ENCODE measurements around the gene WNT9A. TPM values are rescaled to one million over a fixed set of nuclear protein-coding genes. Genes with fewer than 3 reads are reported as not detected.

The WNT9A gene
- polyA plus RNA-seq, 1 donor from 2014 or later, result 0.57 TPM

- Histone ChIP-seq H3K79me2 (replicated peaks; ENCODE audit: insufficient read depth, low read length) (no peaks in the 10 kb centered on the region), H3K4me3 (ENCODE audit: low read length) (no peak overlapping the region), H3K4me2 (ENCODE audit: low read length) (no peak overlapping the region), H3K9me3 (ENCODE audit: low read length) (peaks cover 6% of the 10 kb centered on the region), H4K20me1 (ENCODE audit: insufficient read depth) (no peaks in the 10 kb centered on the region), H3K9ac (ENCODE audit: low read length) (no peak overlapping the region), H3F3A (ENCODE audit: insufficient read depth, low read length, poor library complexity, severe bottlenecking) (no peaks in the 10 kb centered on the region), H3K9me2 (ENCODE audit: insufficient read depth, low read length) (no peaks in the 10 kb centered on the region), H2AFZ (ENCODE audit: low read depth, low read length) (no peak overlapping the region), H3K27ac (ENCODE audit: low read length) (no peak overlapping the region), H3K27me3 (ENCODE audit: insufficient read depth, low read depth, low read length) (peaks cover 9% of the 10 kb centered on the region), H3K36me3 (ENCODE audit: insufficient read depth, low read length) (no peaks in the 10 kb centered on the region)
- TF ChIP-seq EZH2 (IDR thresholded peaks at IDR 0.05; ENCODE audit: borderline replicate concordance, insufficient read depth, low read length, poor library complexity, severe bottlenecking) (no peak), CTCF (IDR thresholded peaks at IDR 0.05; ENCODE audit: poor library complexity, severe bottlenecking) (no peak), EP300 (conservative IDR thresholded peaks at IDR 0.05; ENCODE audit: poor library complexity, severe bottlenecking) (no peak), SMC3 (conservative IDR thresholded peaks at IDR 0.05; ENCODE audit: poor library complexity) (no peak), TAF1 (IDR thresholded peaks at IDR 0.05; ENCODE audit: low read depth) (no peak), MXI1 (conservative IDR thresholded peaks at IDR 0.05; ENCODE audit: poor library complexity, severe bottlenecking) (no peak), POLR2AphosphoS5 (IDR thresholded peaks at IDR 0.05) (no peak), RAD21 (conservative IDR thresholded peaks at IDR 0.05) (no peak)
- TF ChIP-seq, protein P1, sequence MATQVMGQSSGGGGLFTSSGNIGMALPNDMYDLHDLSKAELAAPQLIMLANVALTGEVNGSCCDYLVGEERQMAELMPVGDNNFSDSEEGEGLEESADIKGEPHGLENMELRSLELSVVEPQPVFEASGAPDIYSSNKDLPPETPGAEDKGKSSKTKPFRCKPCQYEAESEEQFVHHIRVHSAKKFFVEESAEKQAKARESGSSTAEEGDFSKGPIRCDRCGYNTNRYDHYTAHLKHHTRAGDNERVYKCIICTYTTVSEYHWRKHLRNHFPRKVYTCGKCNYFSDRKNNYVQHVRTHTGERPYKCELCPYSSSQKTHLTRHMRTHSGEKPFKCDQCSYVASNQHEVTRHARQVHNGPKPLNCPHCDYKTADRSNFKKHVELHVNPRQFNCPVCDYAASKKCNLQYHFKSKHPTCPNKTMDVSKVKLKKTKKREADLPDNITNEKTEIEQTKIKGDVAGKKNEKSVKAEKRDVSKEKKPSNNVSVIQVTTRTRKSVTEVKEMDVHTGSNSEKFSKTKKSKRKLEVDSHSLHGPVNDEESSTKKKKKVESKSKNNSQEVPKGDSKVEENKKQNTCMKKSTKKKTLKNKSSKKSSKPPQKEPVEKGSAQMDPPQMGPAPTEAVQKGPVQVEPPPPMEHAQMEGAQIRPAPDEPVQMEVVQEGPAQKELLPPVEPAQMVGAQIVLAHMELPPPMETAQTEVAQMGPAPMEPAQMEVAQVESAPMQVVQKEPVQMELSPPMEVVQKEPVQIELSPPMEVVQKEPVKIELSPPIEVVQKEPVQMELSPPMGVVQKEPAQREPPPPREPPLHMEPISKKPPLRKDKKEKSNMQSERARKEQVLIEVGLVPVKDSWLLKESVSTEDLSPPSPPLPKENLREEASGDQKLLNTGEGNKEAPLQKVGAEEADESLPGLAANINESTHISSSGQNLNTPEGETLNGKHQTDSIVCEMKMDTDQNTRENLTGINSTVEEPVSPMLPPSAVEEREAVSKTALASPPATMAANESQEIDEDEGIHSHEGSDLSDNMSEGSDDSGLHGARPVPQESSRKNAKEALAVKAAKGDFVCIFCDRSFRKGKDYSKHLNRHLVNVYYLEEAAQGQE (IDR thresholded peaks at IDR 0.05; ENCODE audit: borderline replicate concordance), result no peak
Observed at GRCh38 chr1:227953022-227953412, 5.3 kb upstream of the WNT9A start.

- no peaks in the 10 kb centered on the region for H3K36me3 ChIP-seq (ENCODE audit: insufficient read depth, low read length)
- H3K9ac ChIP-seq (ENCODE audit: low read length), result no peak overlapping the region
- no peak overlapping the region for H2AFZ ChIP-seq (ENCODE audit: low read depth, low read length)
- no peaks in the 10 kb centered on the region for H3K79me2 ChIP-seq (replicated peaks; ENCODE audit: insufficient read depth, low read length)
- peaks cover 10% of the 10 kb centered on the region for H3K27me3 ChIP-seq (ENCODE audit: insufficient read depth, low read depth, low read length)
- no peak overlapping the region for H3K27ac ChIP-seq (ENCODE audit: low read length)
- H3K4me3 ChIP-seq (ENCODE audit: low read length), result no peak overlapping the region
- H4K20me1 ChIP-seq (ENCODE audit: insufficient read depth), result no peaks in the 10 kb centered on the region
- TF ChIP-seq EP300 (conservative IDR thresholded peaks at IDR 0.05; ENCODE audit: poor library complexity, severe bottlenecking), result no peak
- no peak for TF ChIP-seq RAD21 (conservative IDR thresholded peaks at IDR 0.05)
- TF ChIP-seq EZH2 (IDR thresholded peaks at IDR 0.05; ENCODE audit: borderline replicate concordance, insufficient read depth, low read length, poor library complexity, severe bottlenecking), result no peak
- TF ChIP-seq MXI1 (conservative IDR thresholded peaks at IDR 0.05; ENCODE audit: poor library complexity, severe bottlenecking), result no peak
- TF ChIP-seq TAF1 (IDR thresholded peaks at IDR 0.05; ENCODE audit: low read depth), result no peak
- no peak for TF ChIP-seq CTCF (IDR thresholded peaks at IDR 0.05; ENCODE audit: poor library complexity, severe bottlenecking)
- no peak for TF ChIP-seq SMC3 (conservative IDR thresholded peaks at IDR 0.05; ENCODE audit: poor library complexity)
- TF ChIP-seq, protein P1 (IDR thresholded peaks at IDR 0.05; ENCODE audit: borderline replicate concordance), result no peak
- TF ChIP-seq POLR2AphosphoS5 (IDR thresholded peaks at IDR 0.05), result no peak
- no peak overlapping the region for H3K4me2 ChIP-seq (ENCODE audit: low read length)
- no peaks in the 10 kb centered on the region for H3K9me2 ChIP-seq (ENCODE audit: insufficient read depth, low read length)
- H3F3A ChIP-seq (ENCODE audit: insufficient read depth, low read length, poor library complexity, severe bottlenecking), result no peaks in the 10 kb centered on the region
- peaks cover 6% of the 10 kb centered on the region for H3K9me3 ChIP-seq (ENCODE audit: low read length)
Observed at GRCh38 chr1:227952374-227953021, 4.8 kb upstream of the WNT9A start.

All from neural cell (in vitro differentiated cells).